DMS 273 (cell line): ENCODE measurements around the gene BNC2.

Source experiments
- DNase-seq: peaks from one replicate; lab custom pipeline; 2025; ENCODE audit not compliant: unreplicated experiment; lab: John Stamatoyannopoulos, UW

The BNC2 gene

GRCh38 chr9:16680975-16681651, 189.4 kb downstream of the BNC2 start:
- peak; percentile 59 for DNase-seq

- DNase-seq, result no peak
These were observed 189.9 kb downstream of the BNC2 start for GRCh38 chr9:16680541-16680940.

- peak; percentile 74 for DNase-seq
These were observed 191.1 kb downstream of the BNC2 start for GRCh38 chr9:16679327-16679821.

GRCh38 chr9:16676519-16676918, 194.0 kb downstream of the BNC2 start:
- no peak for DNase-seq

GRCh38 chr9:16675131-16675530, 195.3 kb downstream of the BNC2 start:
- DNase-seq, result peak; percentile 40

GRCh38 chr9:16673171-16673570, 197.3 kb downstream of the BNC2 start:
- no peak for DNase-seq

GRCh38 chr9:16672501-16672900, 198.0 kb downstream of the BNC2 start:
- no peak for DNase-seq

GRCh38 chr9:16671591-16672137, 198.8 kb downstream of the BNC2 start:
- DNase-seq, result peak; percentile 97

- no peak for DNase-seq
These were observed 199.7 kb downstream of the BNC2 start for GRCh38 chr9:16670791-16671190.

GRCh38 chr9:16668734-16669295, 201.7 kb downstream of the BNC2 start:
- no peak for DNase-seq

- no peak for DNase-seq
These were observed 206.3 kb downstream of the BNC2 start for GRCh38 chr9:16664211-16664610.

GRCh38 chr9:16661816-16662215, 208.7 kb downstream of the BNC2 start:
- peak; percentile 59 for DNase-seq

GRCh38 chr9:16659096-16659495, 211.4 kb downstream of the BNC2 start:
- no peak for DNase-seq

GRCh38 chr9:16656432-16657169, 213.9 kb downstream of the BNC2 start:
- DNase-seq, result peak; percentile 82

- no peak for DNase-seq
These were observed 215.8 kb downstream of the BNC2 start for GRCh38 chr9:16654596-16655126.

GRCh38 chr9:16653491-16654399, 216.7 kb downstream of the BNC2 start:
- DNase-seq, result peak; percentile 70

GRCh38 chr9:16652582-16652981, 217.9 kb downstream of the BNC2 start:
- DNase-seq, result peak; percentile 57

GRCh38 chr9:16651446-16651964, 219.0 kb downstream of the BNC2 start:
- DNase-seq, result peak; percentile 45

- no peak for DNase-seq
These were observed 224.5 kb downstream of the BNC2 start for GRCh38 chr9:16645970-16646369.

GRCh38 chr9:16642421-16643109, 227.9 kb downstream of the BNC2 start:
- DNase-seq, result no peak
